Neural cell (in vitro differentiated cells): Measurements from ENCODE around the gene ZP4. TPM values are rescaled to one million over a fixed set of nuclear protein-coding genes. Genes with fewer than 3 reads are reported as not detected.

Experiments used
- H2AFZ ChIP-seq: fragments of 200-600, 300-800 bp; sonication (generic), shearing (Covaris generic); 2 replicates; pipeline ENCODE4 v1.6.0; 2014; ENCODE audit warnings: low read depth, mild to moderate bottlenecking, antibody characterized with exemption, low read length, moderate library complexity
- H3F3A ChIP-seq: fragments of 200-600 bp; shearing (Covaris generic); 2 replicates; pipeline ENCODE4 v1.6.1; 2016; ENCODE audit warnings: mild to moderate bottlenecking, moderate library complexity, mixed read lengths, antibody characterized with exemption, low read length; ENCODE audit not compliant: insufficient read depth, poor library complexity, severe bottlenecking
- H3K27ac ChIP-seq: fragments of 200-600, 300-800 bp; sonication (generic), shearing (Covaris generic); 2 replicates; pipeline ENCODE4 v1.5.1; 2014; ENCODE audit warnings: mild to moderate bottlenecking, low read length, moderate library complexity
- H3K27me3 ChIP-seq: fragments of 300-800, 200-600 bp; sonication (generic), shearing (Covaris generic); 2 replicates; pipeline ENCODE4 v1.6.0; 2014; ENCODE audit warnings: mild to moderate bottlenecking, low read depth, low read length, moderate library complexity; ENCODE audit not compliant: insufficient read depth
- H3K36me3 ChIP-seq: fragments of 300-800, 200-600 bp; sonication (generic), shearing (Covaris generic); 2 replicates; pipeline ENCODE4 v1.5.1; 2014; ENCODE audit warnings: mild to moderate bottlenecking, antibody characterized with exemption, low read length, moderate library complexity; ENCODE audit not compliant: insufficient read depth
- H3K4me2 ChIP-seq: fragments of 300-800, 200-600 bp; sonication (generic), shearing (Covaris generic); 2 replicates; pipeline ENCODE4 v1.6.0; 2014; ENCODE audit warnings: mild to moderate bottlenecking, low read length
- H3K4me3 ChIP-seq: fragments of 300-800, 200-600 bp; sonication (generic), shearing (Covaris generic); 2 replicates; pipeline ENCODE4 v1.5.1; 2014; ENCODE audit warnings: mild to moderate bottlenecking, low read length, moderate library complexity
- H3K79me2 ChIP-seq: fragments of 200-600 bp; shearing (Covaris generic); replicated peaks from 2 replicates; pipeline ENCODE4 v1.6.0; 2014; ENCODE audit warnings: mild to moderate bottlenecking, low read length, moderate library complexity; ENCODE audit not compliant: insufficient read depth
- H3K9ac ChIP-seq: fragments of 300-800, 200-600 bp; sonication (generic), shearing (Covaris generic); 2 replicates; pipeline ENCODE4 v1.6.1; 2016; ENCODE audit warnings: mild to moderate bottlenecking, low read length, mixed read lengths
- H3K9me2 ChIP-seq: fragments of 200-600 bp; shearing (Covaris generic); 2 replicates; pipeline ENCODE4 v1.6.1; 2016; ENCODE audit warnings: mild to moderate bottlenecking, low read length, mixed read lengths; ENCODE audit not compliant: insufficient read depth
- H3K9me3 ChIP-seq: fragments of 200-600, 300-800 bp; sonication (generic), shearing (Covaris generic); 2 replicates; pipeline ENCODE4 v1.6.1; 2016; ENCODE audit warnings: mild to moderate bottlenecking, mixed run types, low read length, moderate library complexity, mixed read lengths
- H4K20me1 ChIP-seq: fragments of 200-600 bp; shearing (Covaris generic); 2 replicates; pipeline ENCODE4 v1.6.1; 2016; ENCODE audit warnings: mild to moderate bottlenecking, mixed run types; ENCODE audit not compliant: insufficient read depth
- CTCF ChIP-seq: fragments of 450-650 bp; IDR thresholded peaks from 2 replicates; pipeline ENCODE4 v1.5.1; 2014; ENCODE audit warnings: antibody characterized with exemption, mild to moderate bottlenecking, moderate library complexity; ENCODE audit not compliant: poor library complexity, severe bottlenecking
- EP300 ChIP-seq: fragments of 450-650 bp; conservative IDR thresholded peaks from 2 replicates; pipeline ENCODE4 v1.6.1; 2014; ENCODE audit warnings: antibody characterized with exemption, mild to moderate bottlenecking, moderate library complexity; ENCODE audit not compliant: poor library complexity, severe bottlenecking
- EZH2 ChIP-seq: fragments of 200-600, 300-800 bp; shearing (Covaris generic), sonication (generic); IDR thresholded peaks from 2 replicates; pipeline ENCODE4 v1.6.1; 2014; ENCODE audit warnings: antibody characterized with exemption, low read length, borderline replicate concordance, mild to moderate bottlenecking; ENCODE audit not compliant: insufficient read depth, poor library complexity, severe bottlenecking
- MXI1 ChIP-seq: fragments of 450-650 bp; conservative IDR thresholded peaks from 2 replicates; pipeline ENCODE4 v1.6.1; 2014; ENCODE audit warnings: antibody characterized with exemption, mild to moderate bottlenecking; ENCODE audit not compliant: poor library complexity, severe bottlenecking
- POLR2AphosphoS5 ChIP-seq: IDR thresholded peaks from 2 replicates; pipeline ENCODE4 v1.6.1; 2012
- RAD21 ChIP-seq: fragments of 450-650 bp; conservative IDR thresholded peaks from 2 replicates; pipeline ENCODE4 v1.6.1; 2014; ENCODE audit warnings: antibody characterized with exemption, mild to moderate bottlenecking, moderate library complexity
- REST ChIP-seq: IDR thresholded peaks from 2 replicates; pipeline ENCODE4 v1.6.1; 2012; ENCODE audit warnings: borderline replicate concordance
- SMC3 ChIP-seq: fragments of 450-650 bp; conservative IDR thresholded peaks from 2 replicates; pipeline ENCODE4 v1.6.1; 2014; ENCODE audit warnings: antibody characterized with exemption, mild to moderate bottlenecking, moderate library complexity; ENCODE audit not compliant: poor library complexity
- TAF1 ChIP-seq: IDR thresholded peaks from 2 replicates; pipeline ENCODE4 v1.6.1; 2012; ENCODE audit warnings: low read depth
- polyA plus RNA-seq: library from polyadenylated mRNA; depleted of rRNA; stranded (reverse); fragments of >200 nt; gene quantifications from 2 replicates; pipeline ENCODE4 v1.2.3, GENCODE V29; 2014

The ZP4 gene
- polyA plus RNA-seq, 1 donor from 2014 or later, result not detected

GRCh38 chr1:237864338-237865244 is 26.1 kb downstream of the ZP4 start:
- Histone ChIP-seq H3K9me3 (no peaks in the 10 kb centered on the region), H3K27ac (no peak overlapping the region), H3K4me2 (no peak overlapping the region), H2AFZ (no peak overlapping the region), H3K27me3 (no peaks in the 10 kb centered on the region), H3K9ac (no peak overlapping the region), H3K9me2 (no peaks in the 10 kb centered on the region), H3F3A (no peaks in the 10 kb centered on the region), H3K79me2 (no peaks in the 10 kb centered on the region), H3K4me3 (peak overlapping the region; percentile 48), H4K20me1 (no peaks in the 10 kb centered on the region), H3K36me3 (no peaks in the 10 kb centered on the region)
- TF ChIP-seq SMC3, result peak; percentile 86
- peak; percentile 83 for TF ChIP-seq CTCF
- TF ChIP-seq POLR2AphosphoS5, result no peak
- no peak for TF ChIP-seq TAF1
- peak; percentile 86 for TF ChIP-seq RAD21
- TF ChIP-seq EP300, result no peak
- no peak for TF ChIP-seq REST
- no peak for TF ChIP-seq EZH2
- TF ChIP-seq MXI1, result peak; percentile 54

GRCh38 chr1:237863234-237863633 is 27.5 kb downstream of the ZP4 start:
- Histone ChIP-seq H3K9me2 (no peaks in the 10 kb centered on the region), H3K4me3 (no peak overlapping the region), H3K36me3 (no peaks in the 10 kb centered on the region), H3K27ac (no peak overlapping the region), H3K4me2 (no peak overlapping the region), H3K27me3 (no peaks in the 10 kb centered on the region), H3K9me3 (no peaks in the 10 kb centered on the region), H3F3A (no peaks in the 10 kb centered on the region), H3K9ac (no peak overlapping the region), H4K20me1 (no peaks in the 10 kb centered on the region), H2AFZ (no peak overlapping the region), H3K79me2 (no peaks in the 10 kb centered on the region)
- TF ChIP-seq SMC3 (no peak), TAF1 (no peak), MXI1 (no peak), POLR2AphosphoS5 (no peak), EZH2 (no peak), CTCF (no peak), EP300 (no peak), REST (no peak)
